Neural crest cell (in vitro differentiated cells): ENCODE data around the gene WDR48. TPM values are rescaled to one million over a fixed set of nuclear protein-coding genes. Genes with fewer than 3 reads are reported as not detected.
A peak's percentile ranks its signal among the peaks of the same experiment; 100 is the strongest.

Experiments
- DNase-seq: peaks from one replicate; pipeline ENCODE4 v3.0.0; 2021; ENCODE audit warnings: low read depth, mixed read lengths, low spot score
- H3K27ac Mint-ChIP-seq: one replicate; pipeline ENCODE4 v1.8.0; 2021; ENCODE audit warnings: mild to moderate bottlenecking, mixed read lengths; ENCODE audit not compliant: unreplicated experiment
- H3K27me3 Mint-ChIP-seq: 2 replicates; pipeline ENCODE4 v1.8.0; 2021; ENCODE audit warnings: low read depth, mild to moderate bottlenecking, mixed read lengths
- H3K36me3 Mint-ChIP-seq: 2 replicates; pipeline ENCODE4 v1.8.0; 2021; ENCODE audit warnings: low read depth, mild to moderate bottlenecking, mixed read lengths
- H3K4me1 Mint-ChIP-seq: 2 replicates; pipeline ENCODE4 v1.8.0; 2021; ENCODE audit warnings: mixed read lengths
- H3K4me3 Mint-ChIP-seq: one replicate; pipeline ENCODE4 v1.8.0; 2021; ENCODE audit warnings: mild to moderate bottlenecking, mixed read lengths
- H3K9me3 Mint-ChIP-seq: 2 replicates; pipeline ENCODE4 v1.8.0; 2021; ENCODE audit warnings: mixed read lengths
- CTCF ChIP-seq: fragments of 200-600 bp; sonication (generic); conservative IDR thresholded peaks from 2 replicates; pipeline ENCODE4 v1.5.0; 2021; ENCODE audit warnings: antibody characterized with exemption, mild to moderate bottlenecking
- total RNA-seq: library from RNA; stranded (reverse); gene quantifications from 2 replicates; pipeline ENCODE4 v1.2.1, GENCODE V29; 2021

Gene WDR48
- total RNA-seq, 1 donor from 2014 or later = 44.7 TPM

DNA sequence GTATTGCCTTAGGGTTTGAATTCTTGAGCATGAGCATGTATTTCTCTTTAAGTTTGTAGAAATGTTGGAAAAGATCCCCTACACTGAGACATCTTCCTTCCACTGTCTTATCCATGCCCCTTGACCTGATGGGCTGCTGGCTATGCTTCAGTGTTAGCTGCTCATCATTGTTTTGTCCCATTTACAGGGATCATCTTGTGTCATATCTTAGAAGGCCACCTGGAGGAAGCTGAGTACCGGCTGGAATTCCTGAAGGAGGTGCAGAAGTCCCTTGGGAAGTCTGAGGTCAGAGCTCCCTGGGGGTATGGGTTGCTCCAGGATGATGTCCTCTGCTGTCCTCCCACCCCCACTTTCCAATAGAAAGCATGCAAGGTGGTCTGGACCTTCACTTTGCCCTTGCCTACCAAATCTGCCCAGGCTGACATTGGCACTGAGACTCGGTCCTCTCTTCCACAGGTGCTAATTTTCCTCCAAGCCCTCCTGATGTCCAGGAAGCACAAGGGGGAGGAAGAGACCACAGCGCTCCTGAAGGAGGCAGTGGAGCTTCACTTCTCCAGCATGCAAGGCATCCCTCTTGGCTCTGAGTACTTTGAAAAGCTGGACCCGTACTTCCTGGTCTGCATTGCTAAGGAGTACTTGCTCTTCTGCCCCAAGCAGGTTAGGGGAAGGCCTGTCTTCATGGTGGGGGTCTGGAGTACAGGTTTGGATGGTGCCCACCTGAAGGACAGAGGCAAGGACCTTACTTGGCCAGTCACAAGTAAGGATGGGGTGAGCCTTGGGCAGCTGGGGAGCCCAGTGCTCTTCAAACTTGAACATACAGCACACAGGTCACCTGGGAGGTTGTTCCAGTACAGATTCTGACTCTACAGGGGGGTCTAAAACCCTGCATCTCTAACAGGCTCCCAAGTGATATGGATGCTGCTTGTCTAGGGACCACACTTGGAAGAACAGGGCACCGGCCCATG lies 73.3 kb downstream of the WDR48 start:
- H3K4me1 Mint-ChIP-seq = no peaks in the 10 kb centered on the region

DNA sequence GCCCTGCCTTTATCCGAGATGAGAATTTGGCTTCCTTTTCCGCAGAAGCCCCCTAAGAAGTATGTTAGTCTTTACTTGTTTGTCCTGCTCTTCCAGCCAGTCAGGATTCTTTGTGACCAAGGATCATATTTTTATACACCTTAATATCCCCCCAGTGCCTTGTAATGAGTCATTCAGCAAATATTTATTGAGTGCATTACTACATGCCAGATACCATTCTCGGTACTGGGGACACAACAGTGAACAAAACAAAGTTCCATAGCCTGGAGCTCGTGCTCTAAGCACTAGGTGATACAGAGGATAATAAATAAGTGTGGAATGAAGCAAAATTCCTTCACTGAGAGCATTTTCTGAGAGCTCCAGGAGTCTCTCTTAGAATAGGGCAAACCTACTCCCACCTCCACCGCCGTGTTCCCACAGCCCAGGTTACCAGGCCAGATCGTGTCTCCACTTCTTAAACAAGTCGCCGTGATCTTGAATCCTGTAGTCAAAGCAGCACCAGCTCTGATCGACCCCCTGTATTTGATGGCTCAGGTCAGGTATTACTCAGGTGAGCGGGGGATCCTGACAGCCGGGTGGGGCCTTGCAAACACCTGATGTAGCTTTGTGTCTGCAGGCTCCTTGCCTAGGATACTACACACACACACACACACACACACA lies 74.2 kb downstream of the WDR48 start:
- Mint-ChIP-seq H3K27ac (no peak overlapping the region), H3K9me3 (no peaks in the 10 kb centered on the region), H3K27me3 (no peaks in the 10 kb centered on the region), H3K4me1 (peaks cover 4% of the 10 kb centered on the region), H3K4me3 (no peak overlapping the region), H3K36me3 (no peaks in the 10 kb centered on the region)
- TF ChIP-seq CTCF = no peak
- no peak for DNase-seq

More for the DNA sequence above, 73.3 kb downstream of the WDR48 start:
- Mint-ChIP-seq H3K4me3 (no peak overlapping the region), H3K36me3 (no peaks in the 10 kb centered on the region), H3K9me3 (no peaks in the 10 kb centered on the region), H3K27ac (no peak overlapping the region), H3K27me3 (no peaks in the 10 kb centered on the region)
- DNase-seq = no peak
- no peak for TF ChIP-seq CTCF

- peak; percentile 58 for TF ChIP-seq CTCF
- Mint-ChIP-seq H3K9me3 (no peaks in the 10 kb centered on the region), H3K4me3 (no peak overlapping the region), H3K27me3 (no peaks in the 10 kb centered on the region), H3K27ac (no peak overlapping the region), H3K4me1 (peaks cover 8% of the 10 kb centered on the region), H3K36me3 (no peaks in the 10 kb centered on the region)
- peak; percentile 37 for DNase-seq
Observed at GRCh38 chr3:39126532-39127071, 74.8 kb downstream of the WDR48 start.

DNA sequence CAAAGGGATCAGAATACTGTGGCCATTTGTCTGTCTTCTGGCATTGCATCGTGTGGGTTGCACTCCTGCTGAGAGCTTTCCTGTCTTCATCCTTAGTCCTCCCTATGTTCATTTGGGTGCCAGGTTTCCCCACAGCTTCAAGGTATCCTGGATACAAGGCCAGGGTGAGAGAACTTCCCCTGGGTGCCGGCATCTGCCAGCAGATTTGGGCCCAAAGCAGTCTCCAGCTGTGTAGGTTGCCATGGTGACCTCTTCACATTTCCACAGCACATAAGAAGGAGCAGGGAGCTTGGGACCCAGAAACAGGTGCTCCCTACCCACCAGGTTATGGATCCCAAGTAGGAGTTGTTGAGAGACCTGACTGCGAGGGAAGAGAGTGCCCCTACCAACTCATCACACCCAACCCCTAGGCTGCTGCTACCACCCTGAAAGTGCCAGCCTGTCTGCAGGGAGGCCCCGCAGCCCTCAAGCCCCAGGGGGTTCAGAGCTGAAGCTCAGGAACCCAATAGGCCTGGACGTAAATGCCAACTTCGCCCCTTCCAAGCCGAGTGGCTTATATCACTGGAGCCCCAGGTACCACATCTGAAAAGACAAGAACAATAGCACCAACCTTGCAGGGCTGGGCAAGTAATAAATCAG lies 75.6 kb downstream of the WDR48 start:
- H3K4me3 Mint-ChIP-seq = no peak overlapping the region
- no peak for TF ChIP-seq CTCF

DNA sequence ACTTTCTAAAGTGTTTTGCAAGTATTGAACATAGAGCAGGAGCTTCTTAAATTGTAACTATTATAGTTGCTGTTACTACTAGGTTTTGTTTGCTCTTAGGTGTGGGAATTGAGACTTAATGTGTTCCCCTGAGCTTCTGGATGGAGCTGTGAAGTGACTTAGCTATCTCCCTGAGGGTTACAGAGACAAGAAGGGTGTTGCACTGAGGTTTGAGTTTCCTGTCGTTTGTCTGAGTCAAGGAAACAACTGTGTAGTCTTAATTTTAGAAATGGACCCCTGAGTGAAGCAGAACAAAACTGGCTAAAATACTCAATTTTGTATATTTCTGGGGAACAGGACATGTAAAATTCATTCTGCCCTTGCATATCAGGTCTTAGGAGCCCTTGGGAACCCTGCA lies 76.1 kb downstream of the WDR48 start:
- no peak for TF ChIP-seq CTCF
- Mint-ChIP-seq H3K36me3 (no peaks in the 10 kb centered on the region), H3K27ac (no peak overlapping the region), H3K9me3 (no peaks in the 10 kb centered on the region), H3K27me3 (no peaks in the 10 kb centered on the region), H3K4me3 (no peak overlapping the region), H3K4me1 (peaks cover 8% of the 10 kb centered on the region)
- DNase-seq = no peak

More for the DNA sequence above, 75.6 kb downstream of the WDR48 start:
- no peaks in the 10 kb centered on the region for H3K36me3 Mint-ChIP-seq
- no peaks in the 10 kb centered on the region for H3K27me3 Mint-ChIP-seq
- peaks cover 8% of the 10 kb centered on the region for H3K4me1 Mint-ChIP-seq
- H3K27ac Mint-ChIP-seq = no peak overlapping the region
- DNase-seq = no peak
- no peaks in the 10 kb centered on the region for H3K9me3 Mint-ChIP-seq
